Esophagus squamous epithelium (tissue), 4 donors: ENCODE measurements around the gene KCNH8.

ENCODE experiments used
- POLR2A ChIP-seq, 4 donors: fragments of 450-650 bp; IDR thresholded peaks; one replicate each; pipeline ENCODE4 v1.6.1; 2017; ENCODE audit warnings: antibody characterized with exemption in 4 of 4, mild to moderate bottlenecking in 4 of 4, moderate library complexity in 3 of 4
- TF ChIP-seq, protein P1 (sequence below), 6 experiments: fragments of 450-650 bp in 4 of 6; fragments of 200-600 bp in 2 of 6; sonication (generic) in 2 of 6; IDR thresholded peaks; one replicate each; pipeline ENCODE4 v1.5.1; 2016 to 2019; ENCODE audit warnings: antibody characterized with exemption in 6 of 6, mild to moderate bottlenecking in 4 of 6, moderate library complexity in 4 of 6

DNA sequence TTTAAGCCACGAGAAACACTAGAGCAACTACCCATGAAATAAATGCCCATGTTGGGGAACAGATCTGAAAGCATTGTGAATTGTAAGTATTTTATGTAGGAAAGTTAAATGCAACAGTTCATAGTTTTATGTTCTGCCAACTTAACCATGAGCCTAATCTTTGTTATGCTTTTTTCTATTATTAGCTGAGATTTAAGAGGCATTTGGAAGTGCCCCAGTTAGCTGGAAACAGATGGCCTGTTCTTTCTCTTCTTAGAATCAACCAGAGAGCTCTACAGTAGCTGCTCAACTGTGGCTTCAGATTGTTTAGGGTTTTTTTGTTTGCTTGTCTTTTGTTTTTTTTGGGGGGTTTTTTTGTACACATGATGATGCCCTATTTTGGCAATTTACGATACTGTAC lies 284.4 kb downstream of the KCNH8 start:
- TF ChIP-seq, protein P1, sequence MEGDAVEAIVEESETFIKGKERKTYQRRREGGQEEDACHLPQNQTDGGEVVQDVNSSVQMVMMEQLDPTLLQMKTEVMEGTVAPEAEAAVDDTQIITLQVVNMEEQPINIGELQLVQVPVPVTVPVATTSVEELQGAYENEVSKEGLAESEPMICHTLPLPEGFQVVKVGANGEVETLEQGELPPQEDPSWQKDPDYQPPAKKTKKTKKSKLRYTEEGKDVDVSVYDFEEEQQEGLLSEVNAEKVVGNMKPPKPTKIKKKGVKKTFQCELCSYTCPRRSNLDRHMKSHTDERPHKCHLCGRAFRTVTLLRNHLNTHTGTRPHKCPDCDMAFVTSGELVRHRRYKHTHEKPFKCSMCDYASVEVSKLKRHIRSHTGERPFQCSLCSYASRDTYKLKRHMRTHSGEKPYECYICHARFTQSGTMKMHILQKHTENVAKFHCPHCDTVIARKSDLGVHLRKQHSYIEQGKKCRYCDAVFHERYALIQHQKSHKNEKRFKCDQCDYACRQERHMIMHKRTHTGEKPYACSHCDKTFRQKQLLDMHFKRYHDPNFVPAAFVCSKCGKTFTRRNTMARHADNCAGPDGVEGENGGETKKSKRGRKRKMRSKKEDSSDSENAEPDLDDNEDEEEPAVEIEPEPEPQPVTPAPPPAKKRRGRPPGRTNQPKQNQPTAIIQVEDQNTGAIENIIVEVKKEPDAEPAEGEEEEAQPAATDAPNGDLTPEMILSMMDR (IDR thresholded peaks at IDR 0.05) = no peak
- TF ChIP-seq POLR2A (IDR thresholded peaks at IDR 0.05) = no peak
